Stimulated activated CD8-positive, alpha-beta memory T cell treated with anti-CD3 and anti-CD28 coated beads, Interleukin-2, amount 100 ng/mL, for 1 hour (primary cell): ENCODE measurements around the gene SMARCE1.

Source experiments
- DNase-seq, 2 donors: peaks; one replicate each; pipeline ENCODE4 v3.0.0-alpha.2; 2020; ENCODE audit warnings: low read depth in 2 of 2

SMARCE1 gene

DNA sequence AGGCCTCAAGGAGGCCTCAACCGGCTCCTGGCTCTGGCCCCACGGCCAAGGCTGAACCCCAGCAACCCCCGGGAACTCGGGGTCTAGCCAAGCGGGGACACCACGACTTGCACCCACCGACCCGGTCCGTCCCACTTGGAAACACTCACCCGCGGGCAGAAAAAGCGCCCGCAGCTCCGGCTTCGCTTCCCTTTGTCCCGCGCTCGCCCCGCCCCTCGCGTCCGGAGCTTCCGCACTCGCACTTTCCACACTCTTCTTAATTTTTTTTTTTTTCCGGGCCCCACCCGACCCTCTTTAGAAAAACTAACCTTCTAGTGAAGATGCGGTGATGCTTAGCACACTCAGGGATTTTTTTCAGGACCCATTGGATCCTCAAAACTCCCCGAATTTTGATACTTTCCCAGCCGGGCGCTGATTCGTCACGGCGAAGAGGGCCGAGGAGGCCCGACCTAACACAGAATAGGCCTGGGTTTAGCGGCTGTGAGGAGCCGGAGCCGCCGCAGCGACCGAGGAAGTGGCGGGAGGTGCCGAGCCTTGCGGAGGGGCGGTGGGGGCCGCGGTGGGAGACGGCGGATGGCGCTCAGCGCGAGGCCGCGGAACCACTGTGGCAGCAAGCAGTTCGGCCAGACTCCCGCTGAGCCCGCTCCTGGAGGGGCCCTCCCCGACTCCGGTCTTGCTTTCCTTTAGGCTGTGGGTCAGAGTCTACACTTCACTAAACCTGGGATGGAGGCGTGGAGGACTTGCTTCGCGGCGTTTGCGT is at the start of gene SMARCE1:
Gene SMARCE1 (minus strand): TSS at position 195 of the 760 bp plus-strand sequence. CDS start 2,016 bp downstream, outside the sequence.
- DNase-seq = peak; percentile 44 to 54

DNA sequence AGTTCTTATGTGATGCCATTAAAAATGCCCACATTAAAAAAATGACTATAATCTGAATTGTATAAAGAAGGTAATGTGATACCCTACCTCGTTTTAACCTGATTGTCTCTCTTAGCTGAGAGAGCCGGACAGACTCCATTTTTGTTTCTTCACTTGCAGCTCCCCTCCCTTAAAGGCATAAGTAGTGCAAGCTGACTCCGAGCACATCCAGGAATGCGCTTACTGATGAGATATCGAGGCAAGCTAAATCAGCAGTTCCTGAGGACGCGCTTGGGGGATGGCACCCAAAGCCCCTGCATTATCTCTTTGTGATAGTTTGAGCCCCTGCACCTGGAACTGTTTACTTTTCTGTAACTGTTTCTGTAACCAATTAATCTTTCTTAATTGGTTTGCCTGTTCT is 49.7 kb upstream of the SMARCE1 start:
- no peak for DNase-seq

- no peak for DNase-seq
Observed at GRCh38 chr17:40696651-40697072, 49.0 kb upstream of the SMARCE1 start.

DNA sequence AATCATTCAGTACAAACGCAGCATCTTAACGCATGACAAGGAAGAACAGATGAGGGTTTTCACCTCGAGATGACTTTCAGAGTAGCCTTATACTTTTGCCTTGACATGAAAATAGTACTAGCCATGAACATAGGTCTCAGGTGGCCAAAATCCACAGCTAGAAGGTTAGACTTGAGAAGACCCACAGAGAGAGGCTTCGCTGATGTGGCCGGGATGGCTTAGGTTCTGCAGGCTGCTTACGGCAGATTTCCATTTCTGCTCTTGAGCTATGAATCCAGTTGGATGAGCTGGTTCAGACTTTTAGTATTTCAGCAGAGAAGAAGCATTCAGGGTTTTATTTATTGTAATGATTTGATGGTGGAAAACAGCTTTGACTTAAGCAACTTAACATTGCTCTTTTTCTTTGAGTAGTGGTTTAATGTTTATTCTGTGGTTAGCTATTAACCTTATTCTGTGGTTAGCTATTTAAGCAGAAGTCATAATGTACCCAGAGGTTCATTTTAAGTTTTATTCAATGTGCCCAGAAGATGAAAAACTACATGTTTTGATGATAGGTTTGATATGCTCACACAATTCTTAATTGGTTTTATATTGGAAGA is 48.4 kb upstream of the SMARCE1 start:
- no peak for DNase-seq

DNA sequence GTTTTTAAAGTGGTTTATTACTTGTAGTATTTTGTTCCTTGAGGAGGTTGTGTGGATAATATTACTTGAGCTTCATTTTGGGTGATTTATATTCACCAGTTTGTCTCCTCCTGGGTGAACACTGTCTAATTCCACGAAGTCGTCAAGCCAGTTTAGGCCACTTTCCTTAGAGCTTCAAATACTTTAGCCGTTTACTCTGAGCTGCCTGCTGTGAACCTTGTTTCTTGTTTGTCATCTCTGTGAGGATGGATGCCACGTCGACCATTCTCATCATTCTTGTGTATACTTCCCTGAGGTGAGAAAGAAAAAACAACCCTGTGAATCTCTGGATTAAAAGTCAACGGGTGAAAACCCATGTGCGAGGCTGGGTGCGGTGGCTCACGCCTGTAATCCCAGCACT is 47.0 kb upstream of the SMARCE1 start:
- no peak for DNase-seq

DNA sequence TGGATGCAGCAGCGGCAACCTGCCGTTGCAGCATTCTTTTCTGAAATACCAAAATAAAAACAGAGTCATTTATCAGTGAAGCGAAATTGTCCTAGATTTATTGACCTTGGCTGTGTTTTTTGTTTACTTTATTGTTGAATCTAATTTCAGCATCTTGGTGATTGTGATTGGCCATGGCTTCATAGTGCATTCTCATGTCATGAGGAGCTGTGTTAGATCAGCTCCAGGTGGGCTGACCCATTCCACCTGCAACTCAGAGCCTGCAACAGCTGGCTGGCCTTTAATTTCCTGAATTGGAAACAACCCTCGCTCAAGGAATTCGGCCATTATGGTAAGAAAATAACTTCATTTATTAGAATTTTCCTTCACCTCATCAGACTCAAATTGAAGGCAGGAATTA is 39.5 kb upstream of the SMARCE1 start:
- DNase-seq = no peak

DNA sequence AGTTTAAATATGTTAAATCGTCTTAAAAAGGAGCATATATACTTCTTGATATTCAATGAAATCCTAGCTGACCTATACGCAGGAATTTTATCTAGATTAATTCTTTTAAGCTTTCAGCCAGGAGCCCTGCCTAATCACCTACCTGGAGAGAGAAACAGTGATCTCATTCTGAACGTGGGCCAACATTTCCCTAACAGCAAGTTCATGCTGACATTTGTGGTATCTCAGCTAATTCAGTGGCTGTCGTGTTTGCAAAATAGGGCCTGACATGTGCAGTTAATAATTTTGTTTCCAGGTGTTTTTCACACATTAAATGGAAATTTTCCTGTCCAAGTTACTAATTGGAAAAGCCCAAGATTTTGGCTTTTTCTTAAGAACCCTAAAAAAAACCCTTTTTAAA is 38.6 kb upstream of the SMARCE1 start:
- DNase-seq = no peak

GRCh38 chr17:40680998-40681397 is 33.4 kb upstream of the SMARCE1 start:
- no peak for DNase-seq

GRCh38 chr17:40679523-40679907 is 31.9 kb upstream of the SMARCE1 start:
- DNase-seq = no peak

DNA sequence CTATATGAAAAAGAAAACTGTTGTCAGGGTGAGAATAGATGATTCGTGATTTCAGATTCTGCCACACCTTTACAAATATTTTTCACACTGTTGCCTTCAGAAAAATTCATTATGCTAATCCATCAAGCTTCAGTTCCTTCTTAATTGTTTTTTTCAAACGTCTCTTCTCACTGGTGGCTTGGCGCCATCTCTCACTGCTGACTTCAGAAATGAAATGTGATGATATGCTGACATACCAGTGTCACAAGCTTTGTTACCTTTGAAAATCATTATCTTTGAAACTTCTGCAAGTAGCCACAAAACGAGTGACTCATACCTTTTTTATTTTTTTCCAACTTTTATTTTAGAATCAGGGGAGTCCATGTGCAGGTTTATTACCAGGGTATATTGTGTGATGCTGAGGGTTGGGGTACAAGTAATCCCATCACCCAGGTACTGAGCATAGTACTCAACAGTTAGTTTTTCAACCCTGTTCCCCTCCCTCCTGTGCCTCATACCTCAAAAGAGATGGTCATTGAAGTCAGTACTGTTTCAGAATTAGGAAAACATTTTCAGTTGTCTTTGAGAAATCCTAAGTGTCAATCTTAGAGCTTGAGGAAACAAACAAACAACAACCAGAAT is 31.4 kb upstream of the SMARCE1 start:
- DNase-seq = no peak

DNA sequence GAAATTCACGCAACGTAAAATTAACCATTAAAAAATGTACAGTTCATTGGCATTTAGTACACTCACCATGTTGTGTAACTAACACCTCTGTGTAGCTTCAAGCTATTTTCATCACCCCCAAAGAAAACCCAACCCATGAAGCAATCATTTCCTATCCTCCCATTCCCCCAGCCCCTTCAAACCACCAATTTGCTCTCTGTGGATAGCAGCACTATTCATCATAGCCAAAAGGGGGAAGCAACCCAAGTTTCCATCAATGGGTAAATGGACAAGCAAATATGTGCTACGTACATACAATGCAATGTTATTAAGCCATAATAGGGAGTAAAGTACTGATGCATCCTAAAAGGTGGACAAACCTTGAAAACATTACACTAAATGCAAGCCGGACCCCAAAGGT is 28.3 kb upstream of the SMARCE1 start:
- DNase-seq = no peak

DNA sequence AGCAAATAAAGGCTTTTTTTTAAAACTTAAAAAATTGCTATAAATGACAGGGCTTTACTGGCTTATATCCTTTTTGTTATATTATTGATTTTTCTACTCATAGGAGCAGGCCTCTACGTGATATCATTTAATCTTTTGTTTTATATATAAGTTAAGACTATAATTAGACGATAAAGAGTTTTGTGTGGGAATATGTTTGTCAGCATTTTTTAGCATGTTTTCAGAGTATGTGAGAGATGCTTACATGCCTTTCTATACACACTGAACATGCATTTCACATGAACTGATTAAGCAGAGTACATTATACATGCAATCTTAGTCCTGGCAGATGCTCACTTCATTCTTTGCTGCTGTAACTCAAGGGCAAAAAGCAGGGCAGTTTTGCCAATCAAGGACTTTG is 25.0 kb upstream of the SMARCE1 start:
- no peak for DNase-seq

GRCh38 chr17:40671282-40671681 is 23.7 kb upstream of the SMARCE1 start:
- DNase-seq = no peak

- no peak for DNase-seq
Observed at GRCh38 chr17:40666331-40666730, 18.7 kb upstream of the SMARCE1 start.

DNA sequence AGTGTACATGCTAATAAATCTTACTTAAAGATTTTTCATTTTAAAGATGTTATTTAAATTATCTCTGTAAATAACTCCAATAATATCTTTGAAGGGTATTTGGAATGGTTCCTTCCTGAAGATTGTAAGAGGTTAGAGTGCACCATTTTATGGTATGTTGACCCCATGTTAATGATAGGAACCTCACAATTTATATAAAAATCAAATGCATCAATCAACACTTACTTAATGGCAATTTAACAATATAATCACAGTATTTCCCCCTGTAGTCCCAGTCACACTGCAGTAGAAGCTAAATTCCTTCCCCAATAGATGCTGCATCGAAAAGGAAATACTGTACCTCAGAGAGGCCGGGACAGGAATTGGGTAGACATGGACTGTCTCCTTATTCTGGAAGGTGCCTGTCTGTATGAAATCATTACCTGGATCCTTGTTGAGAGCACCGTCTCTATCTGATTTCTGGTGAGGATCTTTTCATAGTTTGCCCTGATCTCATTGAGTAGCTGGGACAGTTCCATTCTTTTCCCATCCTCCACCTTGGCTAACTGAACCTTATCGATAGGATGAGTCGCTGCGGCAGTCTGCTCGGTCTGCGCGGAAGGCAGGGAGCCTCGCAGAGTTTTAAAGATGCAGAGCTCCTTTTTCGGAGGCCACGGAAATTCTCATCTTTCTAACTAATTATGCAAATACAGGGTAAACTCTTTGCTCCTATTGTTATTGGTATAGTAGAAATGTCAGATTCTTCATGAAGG is 17.1 kb upstream of the SMARCE1 start, which contains the start of gene KRT222:
Gene KRT222 (minus strand): TSS at position 596 of the 752 bp plus-strand sequence. CDS start 78 bp downstream, at position 518.
- no peak for DNase-seq

GRCh38 chr17:40663252-40663651 is 15.6 kb upstream of the SMARCE1 start:
- DNase-seq = no peak

- DNase-seq = no peak
Observed at GRCh38 chr17:40659911-40660310, 12.3 kb upstream of the SMARCE1 start.

GRCh38 chr17:40658396-40658795 is 10.8 kb upstream of the SMARCE1 start:
- DNase-seq = no peak

GRCh38 chr17:40651939-40652338 is 4.3 kb upstream of the SMARCE1 start:
- no peak for DNase-seq

DNA sequence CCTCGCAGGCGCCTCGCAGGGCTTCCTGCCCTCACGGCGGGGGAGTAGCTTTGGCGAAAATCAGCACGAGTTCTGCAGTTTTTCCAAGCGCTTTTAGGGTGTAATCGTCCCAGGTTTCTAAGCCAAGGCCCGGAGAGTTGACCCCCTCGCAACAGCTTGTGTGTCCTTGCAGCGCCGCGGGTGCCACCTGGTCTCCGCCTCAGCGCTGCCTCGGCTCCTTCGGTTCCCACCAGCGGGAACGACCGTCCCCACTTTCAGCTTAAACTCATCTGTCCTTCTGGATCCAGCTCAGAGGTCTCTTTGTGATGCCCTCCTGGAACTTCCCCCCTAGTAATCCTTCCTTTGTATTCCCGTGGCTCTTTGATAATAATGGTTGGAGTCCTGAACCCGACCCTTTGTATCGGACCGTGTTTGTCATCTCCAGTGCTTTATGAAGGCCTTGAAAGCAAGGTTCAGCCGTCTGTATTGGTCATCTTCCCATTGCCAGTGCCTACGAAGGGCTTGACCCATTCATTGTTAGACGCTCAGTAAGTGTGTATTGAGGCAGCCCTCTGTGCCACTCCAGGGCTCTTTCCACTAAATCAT is 858 bp upstream of the SMARCE1 start:
- no peak for DNase-seq

- DNase-seq = peak in 1 of 2 donors; percentile 16
Observed at GRCh38 chr17:40646791-40647623, 611 bp downstream of the SMARCE1 start.
